AG09319 (cell line): ENCODE results near the gene MICU1.

Source experiments
- DNase-seq: peaks from one replicate; pipeline ENCODE4 v3.0.0-alpha.2; 2010; ENCODE audit warnings: low read depth; ENCODE audit errors: extremely low read depth
- TF ChIP-seq, protein P1 (sequence below): IDR thresholded peaks from 2 replicates; pipeline ENCODE4 v1.5.1; 2011; ENCODE audit warnings: low read depth, mild to moderate bottlenecking, inconsistent platforms, low read length, moderate library complexity

Gene MICU1

DNA sequence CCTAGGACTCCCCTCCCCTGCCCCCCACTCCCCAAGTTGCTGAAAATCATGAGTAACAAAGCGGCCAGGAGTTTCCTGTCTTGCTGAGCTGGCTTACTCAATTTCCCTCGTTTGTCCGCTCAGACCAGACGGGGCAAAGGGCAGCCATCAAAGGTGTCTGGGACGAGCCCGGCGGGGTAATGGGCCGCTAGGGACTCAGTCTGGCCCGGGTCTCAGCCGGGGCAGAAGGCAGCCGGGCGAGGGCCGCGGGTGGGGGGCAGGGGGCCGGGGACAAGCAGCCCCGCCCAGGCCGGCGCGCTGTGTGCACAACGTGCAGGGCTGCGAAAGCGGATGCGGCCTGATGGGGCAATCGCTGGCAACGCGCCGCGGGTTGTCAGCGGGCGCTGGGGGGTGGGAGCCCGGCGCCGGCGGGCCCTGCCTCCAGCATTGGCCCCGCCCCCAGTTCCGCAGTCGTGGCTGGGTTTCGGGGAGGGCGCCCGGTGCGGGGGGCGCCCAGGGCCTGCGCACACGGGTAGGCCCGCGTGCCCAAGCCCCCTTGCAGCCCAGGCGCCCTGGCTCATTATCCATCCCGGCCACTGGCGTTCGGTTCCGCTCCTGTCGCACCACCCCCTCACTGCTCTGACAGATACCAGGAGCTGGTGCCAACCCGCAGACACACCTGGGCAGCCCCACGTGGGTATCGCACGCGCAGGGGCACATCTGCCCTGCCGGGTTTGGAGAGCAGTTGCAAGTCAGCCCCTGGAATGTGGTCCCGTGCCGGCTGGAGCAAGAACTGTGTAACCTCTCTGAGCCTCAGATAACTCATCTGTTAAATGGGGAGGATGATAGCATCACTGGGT lies 306.2 kb downstream of the MICU1 start:
- DNase-seq = peak; percentile 89

DNA sequence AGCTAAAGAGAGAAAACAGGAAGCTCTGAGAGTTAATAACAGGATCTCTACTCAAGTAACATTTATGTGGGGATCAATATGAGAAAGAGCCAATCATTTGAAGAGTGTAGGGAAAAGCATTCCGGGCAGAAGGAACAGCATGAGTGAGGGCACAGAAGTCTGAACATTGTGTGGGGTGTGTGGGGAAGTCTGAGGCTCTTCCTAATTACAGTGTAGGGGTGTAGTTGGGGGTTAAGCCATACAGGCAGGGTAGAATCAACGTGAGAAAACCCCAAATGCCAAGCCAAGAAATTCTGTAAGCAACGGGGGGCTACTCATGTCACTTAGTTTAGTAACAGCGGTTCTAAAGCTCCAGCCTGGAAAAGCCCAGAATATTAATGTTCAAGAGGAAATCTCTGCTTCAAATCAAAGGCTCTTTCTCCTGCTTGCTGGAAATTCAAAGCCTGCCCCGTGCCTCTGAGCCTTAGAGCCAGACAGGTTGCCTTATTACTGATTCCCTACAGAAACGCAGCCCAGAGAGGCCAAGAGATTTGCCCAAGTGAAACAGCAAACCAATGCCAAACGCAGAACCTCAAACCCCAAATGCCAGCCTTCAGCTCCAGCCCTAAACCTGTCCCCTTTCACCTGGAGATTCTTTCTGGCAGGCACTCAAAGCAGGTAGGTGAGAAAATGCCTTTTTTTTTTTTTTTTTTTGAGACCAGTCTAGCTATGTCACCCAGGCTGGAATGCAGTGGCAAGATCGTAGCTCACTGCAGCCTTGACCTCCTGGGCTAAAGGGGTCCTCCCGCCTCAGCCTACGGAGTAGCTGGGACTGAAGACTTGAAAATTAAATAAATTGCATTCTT lies 307.2 kb downstream of the MICU1 start:
- TF ChIP-seq, protein P1, sequence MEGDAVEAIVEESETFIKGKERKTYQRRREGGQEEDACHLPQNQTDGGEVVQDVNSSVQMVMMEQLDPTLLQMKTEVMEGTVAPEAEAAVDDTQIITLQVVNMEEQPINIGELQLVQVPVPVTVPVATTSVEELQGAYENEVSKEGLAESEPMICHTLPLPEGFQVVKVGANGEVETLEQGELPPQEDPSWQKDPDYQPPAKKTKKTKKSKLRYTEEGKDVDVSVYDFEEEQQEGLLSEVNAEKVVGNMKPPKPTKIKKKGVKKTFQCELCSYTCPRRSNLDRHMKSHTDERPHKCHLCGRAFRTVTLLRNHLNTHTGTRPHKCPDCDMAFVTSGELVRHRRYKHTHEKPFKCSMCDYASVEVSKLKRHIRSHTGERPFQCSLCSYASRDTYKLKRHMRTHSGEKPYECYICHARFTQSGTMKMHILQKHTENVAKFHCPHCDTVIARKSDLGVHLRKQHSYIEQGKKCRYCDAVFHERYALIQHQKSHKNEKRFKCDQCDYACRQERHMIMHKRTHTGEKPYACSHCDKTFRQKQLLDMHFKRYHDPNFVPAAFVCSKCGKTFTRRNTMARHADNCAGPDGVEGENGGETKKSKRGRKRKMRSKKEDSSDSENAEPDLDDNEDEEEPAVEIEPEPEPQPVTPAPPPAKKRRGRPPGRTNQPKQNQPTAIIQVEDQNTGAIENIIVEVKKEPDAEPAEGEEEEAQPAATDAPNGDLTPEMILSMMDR = no peak
- DNase-seq = no peak

More for the DNA sequence above, 306.2 kb downstream of the MICU1 start:
- TF ChIP-seq, protein P1 = no peak
